Measurements from ENCODE around the gene PRSS8.

DNA sequence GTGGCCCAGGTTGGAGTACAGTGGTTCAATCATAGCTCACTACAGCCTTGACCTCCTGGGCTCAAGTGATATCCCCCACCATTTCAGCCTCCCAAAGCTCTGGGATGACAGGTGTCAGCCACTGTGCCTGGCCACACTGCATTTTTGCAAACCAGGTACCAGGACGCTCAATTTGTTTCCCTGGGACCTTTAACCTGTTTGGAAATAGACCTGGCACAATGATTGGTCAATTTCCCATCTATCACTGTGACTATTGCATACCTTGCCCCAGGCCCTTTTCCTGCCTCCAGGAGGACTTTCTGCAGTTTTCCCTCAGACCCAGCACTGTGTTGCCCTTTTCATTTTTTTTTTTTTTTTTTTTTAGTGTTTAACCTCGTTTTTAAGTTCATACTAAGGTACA lies 33.3 kb upstream of the PRSS8 start:
- TF ChIP-seq, protein P1, sequence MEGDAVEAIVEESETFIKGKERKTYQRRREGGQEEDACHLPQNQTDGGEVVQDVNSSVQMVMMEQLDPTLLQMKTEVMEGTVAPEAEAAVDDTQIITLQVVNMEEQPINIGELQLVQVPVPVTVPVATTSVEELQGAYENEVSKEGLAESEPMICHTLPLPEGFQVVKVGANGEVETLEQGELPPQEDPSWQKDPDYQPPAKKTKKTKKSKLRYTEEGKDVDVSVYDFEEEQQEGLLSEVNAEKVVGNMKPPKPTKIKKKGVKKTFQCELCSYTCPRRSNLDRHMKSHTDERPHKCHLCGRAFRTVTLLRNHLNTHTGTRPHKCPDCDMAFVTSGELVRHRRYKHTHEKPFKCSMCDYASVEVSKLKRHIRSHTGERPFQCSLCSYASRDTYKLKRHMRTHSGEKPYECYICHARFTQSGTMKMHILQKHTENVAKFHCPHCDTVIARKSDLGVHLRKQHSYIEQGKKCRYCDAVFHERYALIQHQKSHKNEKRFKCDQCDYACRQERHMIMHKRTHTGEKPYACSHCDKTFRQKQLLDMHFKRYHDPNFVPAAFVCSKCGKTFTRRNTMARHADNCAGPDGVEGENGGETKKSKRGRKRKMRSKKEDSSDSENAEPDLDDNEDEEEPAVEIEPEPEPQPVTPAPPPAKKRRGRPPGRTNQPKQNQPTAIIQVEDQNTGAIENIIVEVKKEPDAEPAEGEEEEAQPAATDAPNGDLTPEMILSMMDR (IDR thresholded peaks at IDR 0.05), result no peak
- TF ChIP-seq POLR2A (IDR thresholded peaks at IDR 0.05), result no peak

Data from thyroid gland (tissue), 4 donors.